ENCODE data around the gene PLEKHA4. TPM values are rescaled to one million over a fixed set of nuclear protein-coding genes. Genes with fewer than 3 reads are reported as not detected.
"Not testable (repeated sequence)": the region's sequence is repeated elsewhere in the genome, so short reads cannot be mapped to it uniquely, and the experiment has no call there.

The PLEKHA4 gene
- total RNA-seq, 1 donor from 2014 or later: 237 TPM

DNA sequence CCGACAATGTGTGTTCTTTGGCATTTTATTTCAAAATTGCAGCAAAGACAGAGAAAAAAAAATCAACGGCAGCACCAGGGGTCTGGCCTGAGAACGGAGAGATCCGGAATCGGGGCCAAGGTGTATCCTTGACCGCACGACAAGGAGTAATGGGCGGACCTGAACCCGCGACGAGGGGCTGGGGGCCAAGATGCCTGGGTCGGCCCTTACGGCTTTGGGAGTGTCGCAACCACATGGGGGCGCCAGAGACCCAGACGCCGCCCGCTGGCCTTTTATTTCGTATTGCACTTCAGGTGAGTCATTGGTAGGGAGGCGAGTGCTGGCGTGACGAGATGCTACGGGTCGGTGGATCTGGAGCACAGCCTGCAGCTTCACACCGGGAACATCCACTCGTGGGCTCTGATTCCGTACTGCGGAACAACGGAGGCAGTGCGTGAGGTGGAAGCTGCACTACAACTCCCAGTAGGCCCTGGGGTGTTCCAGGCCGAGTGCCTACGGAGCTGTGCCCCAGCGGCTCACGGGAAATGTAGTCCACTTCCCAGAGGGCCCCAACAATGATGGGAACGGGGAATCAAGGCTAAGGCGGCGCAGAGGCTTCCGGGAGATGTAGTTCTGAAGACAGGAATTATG lies 73.2 kb downstream of the PLEKHA4 start:
- no peaks in the 10 kb centered on the region for H3K27me3 ChIP-seq
- H3K36me3 ChIP-seq: peaks cover 16% of the 10 kb centered on the region in 2 donors
- peak; percentile 84 to 96 for DNase-seq (ENCODE audit: low spot score in 2 of 2)
- H3K27ac ChIP-seq: peak overlapping the region; percentile 80 to 92
- intact Hi-C loops (cut with DNase I): loop anchor here (1.0 to 2.0 kb wide), 4 partner anchors 16 to 174 kb away; partner anchors contain the start of genes BCAT2 and PPP1R15A
- peak overlapping the region; percentile 14 to 61 for H3K4me3 ChIP-seq
- TF ChIP-seq, protein P1, sequence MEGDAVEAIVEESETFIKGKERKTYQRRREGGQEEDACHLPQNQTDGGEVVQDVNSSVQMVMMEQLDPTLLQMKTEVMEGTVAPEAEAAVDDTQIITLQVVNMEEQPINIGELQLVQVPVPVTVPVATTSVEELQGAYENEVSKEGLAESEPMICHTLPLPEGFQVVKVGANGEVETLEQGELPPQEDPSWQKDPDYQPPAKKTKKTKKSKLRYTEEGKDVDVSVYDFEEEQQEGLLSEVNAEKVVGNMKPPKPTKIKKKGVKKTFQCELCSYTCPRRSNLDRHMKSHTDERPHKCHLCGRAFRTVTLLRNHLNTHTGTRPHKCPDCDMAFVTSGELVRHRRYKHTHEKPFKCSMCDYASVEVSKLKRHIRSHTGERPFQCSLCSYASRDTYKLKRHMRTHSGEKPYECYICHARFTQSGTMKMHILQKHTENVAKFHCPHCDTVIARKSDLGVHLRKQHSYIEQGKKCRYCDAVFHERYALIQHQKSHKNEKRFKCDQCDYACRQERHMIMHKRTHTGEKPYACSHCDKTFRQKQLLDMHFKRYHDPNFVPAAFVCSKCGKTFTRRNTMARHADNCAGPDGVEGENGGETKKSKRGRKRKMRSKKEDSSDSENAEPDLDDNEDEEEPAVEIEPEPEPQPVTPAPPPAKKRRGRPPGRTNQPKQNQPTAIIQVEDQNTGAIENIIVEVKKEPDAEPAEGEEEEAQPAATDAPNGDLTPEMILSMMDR (IDR thresholded peaks at IDR 0.05): peak; percentile 93 to 99 (median 97)
- H3K4me1 ChIP-seq: peaks cover 4 to 8% of the 10 kb centered on the region in 2 donors
- no peaks in the 10 kb centered on the region for H3K9me3 ChIP-seq

DNA sequence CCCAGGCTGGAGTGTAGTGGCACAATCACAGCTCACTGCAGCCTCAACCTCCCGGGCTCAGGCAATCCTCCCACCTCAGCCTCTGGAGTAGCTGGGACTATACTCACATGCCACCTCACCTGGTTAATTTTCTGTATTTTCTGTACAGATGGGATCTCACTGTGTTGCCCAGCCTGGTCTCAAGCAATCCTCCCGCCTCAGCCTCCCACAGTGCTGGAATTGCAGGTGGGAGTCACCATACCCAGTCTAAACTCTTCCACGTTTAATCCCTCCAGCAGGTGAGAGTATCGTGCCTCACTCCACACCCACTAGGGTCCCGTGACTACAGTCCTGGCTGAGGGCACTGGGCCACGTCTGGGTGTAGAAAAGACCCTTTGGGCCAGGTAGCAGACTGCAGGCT lies 74.1 kb downstream of the PLEKHA4 start:
- Histone ChIP-seq H3K27ac (peak overlapping the region; percentile 80 to 92), H3K36me3 (peaks cover 8% of the 10 kb centered on the region in 2 donors), H3K27me3 (no peaks in the 10 kb centered on the region), H3K4me1 (peaks cover 4 to 8% of the 10 kb centered on the region in 2 donors), H3K4me3 (no peak overlapping the region), H3K9me3 (no peaks in the 10 kb centered on the region)
- intact Hi-C loops (cut with DNase I): loop anchor here (2.0 kb wide), 2 partner anchors 79 to 175 kb away; partner anchors contain the start of gene PPP1R15A
- TF ChIP-seq, protein P1 (IDR thresholded peaks at IDR 0.05): no peak
- no peak for DNase-seq (ENCODE audit: low spot score in 2 of 2)

DNA sequence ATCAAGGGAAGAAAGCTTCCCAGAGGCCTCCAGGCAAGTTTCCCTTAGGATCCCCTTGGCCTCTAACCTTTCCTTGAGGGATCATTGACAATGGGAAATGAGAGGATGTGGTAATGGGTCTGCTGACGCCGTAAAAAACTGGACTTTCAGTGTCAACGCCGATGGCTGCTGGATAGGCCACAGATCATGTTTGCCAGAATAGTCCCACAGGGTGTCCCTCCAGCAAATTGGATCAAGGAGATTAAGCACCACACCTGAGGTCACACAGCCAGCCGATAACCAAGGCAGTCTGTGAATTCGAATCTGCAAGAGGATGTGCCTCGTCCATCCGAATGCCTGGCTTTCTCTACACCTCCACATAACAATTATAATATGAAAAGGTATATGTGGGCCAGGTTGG lies 75.1 kb downstream of the PLEKHA4 start:
- no peaks in the 10 kb centered on the region for H3K27me3 ChIP-seq
- DNase-seq (ENCODE audit: low spot score in 2 of 2): no peak
- no peak overlapping the region for H3K27ac ChIP-seq
- H3K4me1 ChIP-seq: peaks cover 4 to 8% of the 10 kb centered on the region in 2 donors
- peaks cover 3 to 4% of the 10 kb centered on the region in 2 donors for H3K36me3 ChIP-seq
- TF ChIP-seq, protein P1 (IDR thresholded peaks at IDR 0.05): no peak
- no peak overlapping the region for H3K4me3 ChIP-seq
- H3K9me3 ChIP-seq: no peaks in the 10 kb centered on the region
- intact Hi-C loops (cut with DNase I): no loop called here

DNA sequence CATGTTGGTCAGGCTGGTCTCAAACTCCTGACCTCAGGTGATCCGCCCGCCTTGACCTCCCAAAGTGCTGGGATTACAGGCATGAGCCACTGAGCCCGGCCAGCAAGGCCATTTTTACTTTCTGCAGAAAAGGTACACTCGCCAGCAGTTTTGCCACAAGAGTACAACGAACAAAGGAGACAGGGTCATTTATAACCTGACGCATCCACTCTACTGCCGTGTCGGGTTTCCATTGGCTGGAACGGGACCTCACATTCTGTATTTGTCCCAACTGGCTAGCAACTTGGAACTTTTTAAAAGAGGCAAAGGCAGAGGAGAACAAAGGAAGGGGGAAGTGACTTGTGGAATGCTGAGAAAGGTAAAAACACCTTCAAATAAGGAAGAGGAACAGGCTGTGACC lies 81.1 kb downstream of the PLEKHA4 start:
- intact Hi-C loops (cut with DNase I): loop anchor here (10.0 kb wide), 2 partner anchors 143 to 357 kb away; partner anchors contain the start of gene CA11
- H3K9me3 ChIP-seq; DNase-seq (ENCODE audit: low spot score in 2 of 2); H3K4me1 ChIP-seq; H3K4me3 ChIP-seq; H3K27ac ChIP-seq; H3K27me3 ChIP-seq; H3K36me3 ChIP-seq: not testable (repeated sequence)

Other genes with a start within 250 kb of the PLEKHA4 start
- 2,223 TPM for gene RPL18, start 249.4 kb downstream of the PLEKHA4 start, total RNA-seq
- 35.3 TPM for gene SPHK2, start 249.1 kb downstream of the PLEKHA4 start, total RNA-seq
- gene DBP, start 231.2 kb downstream of the PLEKHA4 start, total RNA-seq: 0.21 TPM
- gene CA11, start 222.4 kb downstream of the PLEKHA4 start, total RNA-seq: not detected
- gene NTN5, start 195.6 kb downstream of the PLEKHA4 start, total RNA-seq: not detected
- gene FUT2, start 172.6 kb downstream of the PLEKHA4 start, total RNA-seq: not detected
- gene MAMSTR, start 148.9 kb downstream of the PLEKHA4 start, total RNA-seq: 0.32 TPM
- gene RASIP1, start 128.0 kb downstream of the PLEKHA4 start, total RNA-seq: 85.9 TPM
- not detected for gene IZUMO1, start 121.7 kb downstream of the PLEKHA4 start, total RNA-seq
- gene FUT1, start 116.0 kb downstream of the PLEKHA4 start, total RNA-seq: 3.8 TPM
- not detected for gene FGF21, start 113.1 kb downstream of the PLEKHA4 start, total RNA-seq
- 42.4 TPM for gene BCAT2, start 57.6 kb downstream of the PLEKHA4 start, total RNA-seq
- 9.8 TPM for gene HSD17B14, start 32.1 kb downstream of the PLEKHA4 start, total RNA-seq
- 142 TPM for gene PPP1R15A, start 3.8 kb upstream of the PLEKHA4 start, total RNA-seq
- not detected for gene TULP2, start 30.1 kb upstream of the PLEKHA4 start, total RNA-seq
- 505 TPM for gene NUCB1, start 31.7 kb upstream of the PLEKHA4 start, total RNA-seq
- gene DHDH, start 65.1 kb upstream of the PLEKHA4 start, total RNA-seq: not detected
- gene BAX, start 86.3 kb upstream of the PLEKHA4 start, total RNA-seq: 182 TPM
- gene FTL, start 96.7 kb upstream of the PLEKHA4 start, total RNA-seq: 7,736 TPM
- gene GYS1, start 124.7 kb upstream of the PLEKHA4 start, total RNA-seq: 21.8 TPM
- gene RUVBL2, start 125.3 kb upstream of the PLEKHA4 start, total RNA-seq: 106 TPM
- gene LHB, start 148.5 kb upstream of the PLEKHA4 start, total RNA-seq: not detected
- gene CGB3, start 155.7 kb upstream of the PLEKHA4 start, total RNA-seq: not detected
- gene CGB2, start 163.3 kb upstream of the PLEKHA4 start, total RNA-seq: not detected
- not detected for gene CGB1, start 168.3 kb upstream of the PLEKHA4 start, total RNA-seq
- not detected for gene CGB5, start 175.2 kb upstream of the PLEKHA4 start, total RNA-seq
- gene CGB8, start 180.5 kb upstream of the PLEKHA4 start, total RNA-seq: not detected
- 10.2 TPM for gene CGB7, start 189.1 kb upstream of the PLEKHA4 start, total RNA-seq
- gene NTF4, start 196.2 kb upstream of the PLEKHA4 start, total RNA-seq: not detected
- not detected for gene KCNA7, start 204.1 kb upstream of the PLEKHA4 start, total RNA-seq
- 185 TPM for gene SNRNP70, start 216.8 kb upstream of the PLEKHA4 start, total RNA-seq
- 42.1 TPM for gene LIN7B, start 245.8 kb upstream of the PLEKHA4 start, total RNA-seq

Data from ascending aorta (tissue), 2 donors.